Measurements from ENCODE around the gene FAF1. TPM values are rescaled to one million over a fixed set of nuclear protein-coding genes. Genes with fewer than 3 reads are reported as not detected.
"Not testable (repeated sequence)": the region's sequence is repeated elsewhere in the genome, so short reads cannot be mapped to it uniquely, and the experiment has no call there.

Gene FAF1
- total RNA-seq, 1 experiment from 2014 or later = 109 TPM

DNA sequence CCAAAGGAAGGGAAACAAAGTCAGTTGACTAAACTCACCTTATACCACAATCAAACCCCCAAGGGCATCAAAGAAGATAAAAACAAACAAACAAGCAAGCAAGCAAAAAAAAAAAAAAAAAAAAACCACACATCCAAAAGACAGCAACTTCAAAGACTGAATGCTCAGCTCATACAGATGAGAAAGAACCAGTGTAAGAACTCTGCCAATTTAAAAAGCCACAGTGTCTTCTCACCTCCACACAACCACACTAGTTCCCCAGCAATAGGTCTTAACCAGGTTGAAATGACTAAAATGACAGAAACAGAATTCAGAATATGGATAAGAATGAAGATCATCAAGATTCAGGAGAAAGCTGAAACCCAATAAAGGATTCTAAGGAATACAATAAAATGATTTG lies 193.4 kb downstream of the FAF1 start:
- ChIA-PET CTCF (no interaction called here), POLR2A (ENCODE audit: low non-redundant PET) (no interaction called here)
- Histone ChIP-seq H3K4me3 (ENCODE audit: low read depth, low read length, poor library complexity, severe bottlenecking) (no peak overlapping the region), H3K4me1 (ENCODE audit: insufficient read depth, low read length, poor library complexity, severe bottlenecking) (no peaks in the 10 kb centered on the region), H3K27me3 (replicated peaks; ENCODE audit: insufficient read depth, low read depth, low read length, poor library complexity) (no peaks in the 10 kb centered on the region), H3K9me3 (ENCODE audit: low read depth, low read length, poor library complexity, severe bottlenecking) (no peaks in the 10 kb centered on the region), H3K27ac (ENCODE audit: low read depth, low read length, poor library complexity, severe bottlenecking) (no peak overlapping the region), H3K36me3 (ENCODE audit: insufficient read depth, low read length, poor library complexity, severe bottlenecking) (no peaks in the 10 kb centered on the region)
- no TSS peak for BruUV-seq (replicated peaks)
- intact Hi-C loops (cut with micrococcal nuclease; ENCODE audit: unreplicated experiment) = no loop called here
- no peak for TF ChIP-seq EZH2 (IDR thresholded peaks at IDR 0.05; ENCODE audit: borderline replicate concordance, low read depth, low read length, poor library complexity, severe bottlenecking)
- TF ChIP-seq, protein P1, sequence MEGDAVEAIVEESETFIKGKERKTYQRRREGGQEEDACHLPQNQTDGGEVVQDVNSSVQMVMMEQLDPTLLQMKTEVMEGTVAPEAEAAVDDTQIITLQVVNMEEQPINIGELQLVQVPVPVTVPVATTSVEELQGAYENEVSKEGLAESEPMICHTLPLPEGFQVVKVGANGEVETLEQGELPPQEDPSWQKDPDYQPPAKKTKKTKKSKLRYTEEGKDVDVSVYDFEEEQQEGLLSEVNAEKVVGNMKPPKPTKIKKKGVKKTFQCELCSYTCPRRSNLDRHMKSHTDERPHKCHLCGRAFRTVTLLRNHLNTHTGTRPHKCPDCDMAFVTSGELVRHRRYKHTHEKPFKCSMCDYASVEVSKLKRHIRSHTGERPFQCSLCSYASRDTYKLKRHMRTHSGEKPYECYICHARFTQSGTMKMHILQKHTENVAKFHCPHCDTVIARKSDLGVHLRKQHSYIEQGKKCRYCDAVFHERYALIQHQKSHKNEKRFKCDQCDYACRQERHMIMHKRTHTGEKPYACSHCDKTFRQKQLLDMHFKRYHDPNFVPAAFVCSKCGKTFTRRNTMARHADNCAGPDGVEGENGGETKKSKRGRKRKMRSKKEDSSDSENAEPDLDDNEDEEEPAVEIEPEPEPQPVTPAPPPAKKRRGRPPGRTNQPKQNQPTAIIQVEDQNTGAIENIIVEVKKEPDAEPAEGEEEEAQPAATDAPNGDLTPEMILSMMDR (conservative IDR thresholded peaks at IDR 0.05; ENCODE audit: low read depth, low read length) = no peak
- DNase-seq (ENCODE audit: low spot score) = no peak

DNA sequence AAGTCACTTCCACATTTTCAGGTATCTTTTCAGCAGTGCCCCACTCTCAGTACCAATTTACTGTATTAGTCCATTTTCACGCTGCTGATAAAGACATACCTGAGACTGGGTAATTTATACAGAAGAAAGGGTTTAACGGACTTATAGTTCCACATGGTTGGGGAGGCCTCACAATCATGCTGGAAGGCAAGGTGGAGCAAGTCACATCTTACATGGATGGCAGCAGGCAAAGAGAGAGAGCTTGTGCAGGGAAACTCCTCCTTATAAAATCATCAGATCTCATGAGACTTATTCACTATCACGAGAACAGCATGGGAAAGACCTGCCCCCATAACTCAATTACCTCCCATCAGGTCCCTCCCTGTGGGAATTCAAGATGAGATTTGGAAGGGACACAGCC lies 203.5 kb downstream of the FAF1 start:
- intact Hi-C loops (cut with micrococcal nuclease; ENCODE audit: unreplicated experiment); H3K4me3 ChIP-seq (ENCODE audit: low read depth, low read length, poor library complexity, severe bottlenecking); H3K4me1 ChIP-seq (ENCODE audit: insufficient read depth, low read length, poor library complexity, severe bottlenecking); H3K27me3 ChIP-seq (replicated peaks; ENCODE audit: insufficient read depth, low read depth, low read length, poor library complexity); H3K9me3 ChIP-seq (ENCODE audit: low read depth, low read length, poor library complexity, severe bottlenecking); BruUV-seq (replicated peaks); CTCF ChIA-PET; POLR2A ChIA-PET (ENCODE audit: low non-redundant PET); H3K27ac ChIP-seq (ENCODE audit: low read depth, low read length, poor library complexity, severe bottlenecking); H3K36me3 ChIP-seq (ENCODE audit: insufficient read depth, low read length, poor library complexity, severe bottlenecking); DNase-seq (ENCODE audit: low spot score): not testable (repeated sequence)

DNA sequence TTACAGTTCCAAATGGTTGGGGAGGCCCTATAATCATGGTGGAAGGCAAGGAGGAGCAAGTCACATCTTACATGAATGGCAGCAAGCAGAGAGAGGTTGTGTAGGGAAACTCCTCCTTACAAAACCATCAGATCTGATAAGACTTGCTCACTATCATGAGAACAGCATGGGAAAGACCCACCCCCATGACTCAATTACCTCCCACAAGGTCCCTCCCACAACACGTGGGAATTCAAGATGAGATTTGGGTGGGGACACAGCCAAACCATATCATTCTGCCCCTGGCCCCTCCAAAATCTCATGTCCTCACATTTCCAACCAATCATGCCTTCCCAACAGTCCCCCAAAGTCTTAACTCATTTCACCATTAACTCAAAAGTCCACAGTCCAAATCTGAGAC lies 205.3 kb downstream of the FAF1 start:
- POLR2A ChIA-PET (ENCODE audit: low non-redundant PET) = not testable (repeated sequence)

DNA sequence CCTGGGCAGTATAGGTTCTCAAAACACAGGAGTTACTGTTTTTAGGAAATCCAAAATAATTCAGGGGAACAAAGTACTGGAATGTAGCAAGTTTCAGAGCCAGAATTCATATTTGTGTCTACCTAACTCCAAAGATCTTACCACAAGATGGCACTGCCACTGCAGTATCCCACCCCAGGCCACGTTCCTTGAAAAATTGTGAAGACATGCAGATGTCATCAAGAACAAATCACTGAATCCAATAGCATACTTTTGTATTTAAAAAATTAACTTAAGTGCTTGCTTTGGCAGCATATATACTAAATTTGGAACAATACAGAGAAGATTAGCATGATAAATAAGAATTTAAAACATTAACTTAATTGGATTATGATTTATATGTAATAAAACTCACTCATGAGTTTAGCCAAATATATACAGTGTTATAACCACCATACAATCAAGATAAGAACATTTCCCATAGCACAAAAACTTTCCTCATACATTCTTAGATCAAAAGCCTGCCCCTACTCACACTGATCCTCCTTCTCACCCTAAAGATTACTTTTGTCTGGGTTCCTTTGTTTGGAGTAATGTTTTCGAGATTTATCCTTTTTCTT lies 209.9 kb downstream of the FAF1 start:
- peaks cover 11% of the 10 kb centered on the region for H3K4me1 ChIP-seq (ENCODE audit: insufficient read depth, low read length, poor library complexity, severe bottlenecking)
- CTCF ChIA-PET = no interaction called here
- no TSS peak for BruUV-seq (replicated peaks)
- no peak overlapping the region for H3K27ac ChIP-seq (ENCODE audit: low read depth, low read length, poor library complexity, severe bottlenecking)
- DNase-seq (ENCODE audit: low spot score) = peak; percentile 76
- POLR2A ChIA-PET (ENCODE audit: low non-redundant PET) = no interaction called here
- TF ChIP-seq EZH2 (IDR thresholded peaks at IDR 0.05; ENCODE audit: borderline replicate concordance, low read depth, low read length, poor library complexity, severe bottlenecking) = no peak
- TF ChIP-seq, protein P1 (conservative IDR thresholded peaks at IDR 0.05; ENCODE audit: low read depth, low read length) = peak; percentile 78
- H3K36me3 ChIP-seq (ENCODE audit: insufficient read depth, low read length, poor library complexity, severe bottlenecking) = no peaks in the 10 kb centered on the region
- no peaks in the 10 kb centered on the region for H3K27me3 ChIP-seq (replicated peaks; ENCODE audit: insufficient read depth, low read depth, low read length, poor library complexity)
- no peak overlapping the region for H3K4me3 ChIP-seq (ENCODE audit: low read depth, low read length, poor library complexity, severe bottlenecking)
- H3K9me3 ChIP-seq (ENCODE audit: low read depth, low read length, poor library complexity, severe bottlenecking) = no peaks in the 10 kb centered on the region
- intact Hi-C loops (cut with micrococcal nuclease; ENCODE audit: unreplicated experiment) = loop anchor here (2.0 to 5.0 kb wide), 2 partner anchors 292 to 439 kb away; no protein-coding TSS in a partner anchor

More for the DNA sequence above, 205.3 kb downstream of the FAF1 start:
- H3K36me3 ChIP-seq (ENCODE audit: insufficient read depth, low read length, poor library complexity, severe bottlenecking); H3K9me3 ChIP-seq (ENCODE audit: low read depth, low read length, poor library complexity, severe bottlenecking); H3K27me3 ChIP-seq (replicated peaks; ENCODE audit: insufficient read depth, low read depth, low read length, poor library complexity); DNase-seq (ENCODE audit: low spot score); H3K4me3 ChIP-seq (ENCODE audit: low read depth, low read length, poor library complexity, severe bottlenecking); CTCF ChIA-PET; H3K4me1 ChIP-seq (ENCODE audit: insufficient read depth, low read length, poor library complexity, severe bottlenecking); H3K27ac ChIP-seq (ENCODE audit: low read depth, low read length, poor library complexity, severe bottlenecking); BruUV-seq (replicated peaks): not testable (repeated sequence)
- intact Hi-C loops (cut with micrococcal nuclease; ENCODE audit: unreplicated experiment) = loop anchor here (5.0 kb wide), 1 partner anchor 288 kb away; no protein-coding TSS in a partner anchor
